NCI-H510A treated with DMSO at 0.1 percent for 48 hours (cell line): Measurements from ENCODE around the gene FRMD5.
"Not testable (repeated sequence)": the region's sequence is repeated elsewhere in the genome, so short reads cannot be mapped to it uniquely, and the experiment has no call there.

Source experiments
- DNase-seq: peaks from one replicate; lab custom pipeline; 2025; lab: John Stamatoyannopoulos, UW

FRMD5 gene

GRCh38 chr15:44195151-44195740, at the start of gene FRMD5:
TSS of gene FRMD5 (minus strand) at chr15:44195271.
- DNase-seq: peak; percentile 95

- no peak for DNase-seq
These were observed 48.8 kb upstream of the FRMD5 start for GRCh38 chr15:44243829-44244228.

- DNase-seq: no peak
These were observed 48.1 kb upstream of the FRMD5 start for GRCh38 chr15:44243141-44243540.

GRCh38 chr15:44231842-44232241, 36.8 kb upstream of the FRMD5 start:
- DNase-seq: no peak

- DNase-seq: not testable (repeated sequence)
These were observed 34.2 kb upstream of the FRMD5 start for GRCh38 chr15:44229301-44229700.

- no peak for DNase-seq
These were observed 32.5 kb upstream of the FRMD5 start for GRCh38 chr15:44227584-44227983.

- not testable (repeated sequence) for DNase-seq
These were observed 31.9 kb upstream of the FRMD5 start for GRCh38 chr15:44227001-44227400.

GRCh38 chr15:44222478-44222877, 27.4 kb upstream of the FRMD5 start:
- no peak for DNase-seq

GRCh38 chr15:44219073-44219472, 24.0 kb upstream of the FRMD5 start:
- no peak for DNase-seq

- no peak for DNase-seq
These were observed 21.9 kb upstream of the FRMD5 start for GRCh38 chr15:44216958-44217357.

- no peak for DNase-seq
These were observed 20.5 kb upstream of the FRMD5 start for GRCh38 chr15:44215594-44215993.

GRCh38 chr15:44208956-44209355, 13.9 kb upstream of the FRMD5 start:
- DNase-seq: no peak

- DNase-seq: no peak
These were observed 12.6 kb upstream of the FRMD5 start for GRCh38 chr15:44207643-44208042.

GRCh38 chr15:44199393-44199792, 4.3 kb upstream of the FRMD5 start:
- no peak for DNase-seq

GRCh38 chr15:44194323-44195150, 534 bp downstream of the FRMD5 start:
- peak; percentile 21 for DNase-seq

GRCh38 chr15:44193651-44194322, 1.3 kb downstream of the FRMD5 start:
- DNase-seq: peak; percentile 57

GRCh38 chr15:44188795-44189194, 6.3 kb downstream of the FRMD5 start:
- no peak for DNase-seq

- no peak for DNase-seq
These were observed 8.4 kb downstream of the FRMD5 start for GRCh38 chr15:44186705-44187104.

- no peak for DNase-seq
These were observed 11.7 kb downstream of the FRMD5 start for GRCh38 chr15:44183363-44183762.

GRCh38 chr15:44181410-44181809, 13.7 kb downstream of the FRMD5 start:
- DNase-seq: no peak

- DNase-seq: no peak
These were observed 17.9 kb downstream of the FRMD5 start for GRCh38 chr15:44177139-44177538.

- DNase-seq: no peak
These were observed 21.3 kb downstream of the FRMD5 start for GRCh38 chr15:44173813-44174212.

- DNase-seq: no peak
These were observed 31.7 kb downstream of the FRMD5 start for GRCh38 chr15:44163370-44163769.
